Ishikawa (cell line): Measurements from ENCODE around the gene CAPZA1.

Experiments used
- CEBPB ChIP-seq: IDR thresholded peaks from 2 replicates; pipeline ENCODE4 v1.6.1; 2012
- FOXM1 ChIP-seq: IDR thresholded peaks from 2 replicates; pipeline ENCODE4 v1.6.1; 2012; ENCODE audit warnings: low read depth, borderline replicate concordance
- MAX ChIP-seq: IDR thresholded peaks from 2 replicates; pipeline ENCODE4 v1.6.1; 2012
- RAD21 ChIP-seq: IDR thresholded peaks from 2 replicates; pipeline ENCODE4 v1.6.1; 2012; ENCODE audit warnings: low read depth
- TAF1 ChIP-seq: IDR thresholded peaks from 2 replicates; pipeline ENCODE4 v1.6.1; 2012; ENCODE audit warnings: low read depth, mild to moderate bottlenecking
- ZBTB7A ChIP-seq: IDR thresholded peaks from 2 replicates; pipeline ENCODE4 v1.6.1; 2012; ENCODE audit warnings: low read depth

- no peak for TF ChIP-seq CEBPB
- no peak for TF ChIP-seq RAD21
- peak; percentile 65; the same call in 1 of the 2 replicates for TF ChIP-seq MAX
- no peak for TF ChIP-seq ZBTB7A
- peak; percentile 99 for TF ChIP-seq TAF1
- TF ChIP-seq FOXM1 = no peak
Measured at GRCh38 chr1:112618721-112619517, 713 bp upstream of the CAPZA1 start, which contains the start of gene ST7L.
